ENCODE measurements around the gene ABR.

DNA sequence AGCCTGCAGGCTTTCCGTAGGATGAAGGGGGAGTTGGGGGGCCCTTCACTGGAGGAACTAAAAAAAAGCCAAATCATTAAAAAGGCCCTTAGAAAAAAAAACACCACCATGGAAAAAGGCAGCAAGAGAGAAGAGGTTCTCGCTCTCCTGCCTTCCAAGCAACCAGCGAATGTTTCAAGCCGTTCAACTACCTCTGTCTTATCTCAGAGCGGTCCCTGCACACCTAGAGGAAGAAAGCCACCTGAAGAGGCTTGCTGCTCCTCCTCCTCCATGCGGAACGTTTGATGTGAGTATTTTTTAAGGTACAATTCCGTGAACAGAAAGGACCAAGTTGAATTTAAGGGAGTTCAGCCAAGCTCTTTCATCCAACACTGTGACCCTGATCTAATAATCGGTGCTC is 209.4 kb downstream of the ABR start:
- TF ChIP-seq, protein P1, sequence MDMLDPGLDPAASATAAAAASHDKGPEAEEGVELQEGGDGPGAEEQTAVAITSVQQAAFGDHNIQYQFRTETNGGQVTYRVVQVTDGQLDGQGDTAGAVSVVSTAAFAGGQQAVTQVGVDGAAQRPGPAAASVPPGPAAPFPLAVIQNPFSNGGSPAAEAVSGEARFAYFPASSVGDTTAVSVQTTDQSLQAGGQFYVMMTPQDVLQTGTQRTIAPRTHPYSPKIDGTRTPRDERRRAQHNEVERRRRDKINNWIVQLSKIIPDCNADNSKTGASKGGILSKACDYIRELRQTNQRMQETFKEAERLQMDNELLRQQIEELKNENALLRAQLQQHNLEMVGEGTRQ (IDR thresholded peaks at IDR 0.05) = no peak
- TF ChIP-seq, protein P2, sequence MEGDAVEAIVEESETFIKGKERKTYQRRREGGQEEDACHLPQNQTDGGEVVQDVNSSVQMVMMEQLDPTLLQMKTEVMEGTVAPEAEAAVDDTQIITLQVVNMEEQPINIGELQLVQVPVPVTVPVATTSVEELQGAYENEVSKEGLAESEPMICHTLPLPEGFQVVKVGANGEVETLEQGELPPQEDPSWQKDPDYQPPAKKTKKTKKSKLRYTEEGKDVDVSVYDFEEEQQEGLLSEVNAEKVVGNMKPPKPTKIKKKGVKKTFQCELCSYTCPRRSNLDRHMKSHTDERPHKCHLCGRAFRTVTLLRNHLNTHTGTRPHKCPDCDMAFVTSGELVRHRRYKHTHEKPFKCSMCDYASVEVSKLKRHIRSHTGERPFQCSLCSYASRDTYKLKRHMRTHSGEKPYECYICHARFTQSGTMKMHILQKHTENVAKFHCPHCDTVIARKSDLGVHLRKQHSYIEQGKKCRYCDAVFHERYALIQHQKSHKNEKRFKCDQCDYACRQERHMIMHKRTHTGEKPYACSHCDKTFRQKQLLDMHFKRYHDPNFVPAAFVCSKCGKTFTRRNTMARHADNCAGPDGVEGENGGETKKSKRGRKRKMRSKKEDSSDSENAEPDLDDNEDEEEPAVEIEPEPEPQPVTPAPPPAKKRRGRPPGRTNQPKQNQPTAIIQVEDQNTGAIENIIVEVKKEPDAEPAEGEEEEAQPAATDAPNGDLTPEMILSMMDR (IDR thresholded peaks at IDR 0.05) = no peak
- no peak for TF ChIP-seq CBX8 (IDR thresholded peaks at IDR 0.05)
- no peak for TF ChIP-seq FOSL2 (IDR thresholded peaks at IDR 0.05)
- TF ChIP-seq FOSL2 (CRISPR knock-in tag; IDR thresholded peaks at IDR 0.05) = no peak
